Panc1 (cell line): ENCODE measurements around the gene ERMP1. TPM values are rescaled to one million over a fixed set of nuclear protein-coding genes. Genes with fewer than 3 reads are reported as not detected.

Source experiments
- ATAC-seq: fragments of 200-7000 bp; cut with Tn5 transposase; 2 replicates; pipeline ENCODE4 v1.9.1; 2020; ENCODE audit warnings: mild to moderate bottlenecking, moderate library complexity
- BruUV-seq: library from RNA; stranded (reverse); fragments of 400-500 nt; replicated peaks from 2 replicates; lab custom pipeline; 2021; lab: Mats Ljungman, UMichigan
- CTCF ChIA-PET: fragments of 300-600 bp; sonication (Branson Sonifier 250); formaldehyde crosslinking; loops from one replicate; lab custom pipeline; 2022; ENCODE audit warnings: antibody characterized with exemption; lab: Charles Lee
- POLR2A ChIA-PET: fragments of 300-600 bp; sonication (Branson Sonifier 250); formaldehyde crosslinking; loops from one replicate; lab custom pipeline; 2022; ENCODE audit warnings: antibody characterized with exemption; lab: Charles Lee
- DNase-seq: peaks from one replicate; pipeline ENCODE4 v3.0.0-alpha.2; 2010; ENCODE audit warnings: low read depth, low spot score
- H3K27ac ChIP-seq: 2 replicates; pipeline ENCODE4 v1.5.1; 2011; ENCODE audit warnings: mild to moderate bottlenecking, low read length, inconsistent platforms
- H3K27me3 ChIP-seq: fragments of 200-500 bp; sonication (Bioruptor generic); 2 replicates; pipeline ENCODE4 v1.6.0; 2014; ENCODE audit warnings: low read length, inconsistent platforms; ENCODE audit not compliant: control insufficient read depth, insufficient read depth
- H3K36me3 ChIP-seq: fragments of 200-500 bp; sonication (Bioruptor generic); 2 replicates; pipeline ENCODE4 v1.5.1; 2014; ENCODE audit warnings: inconsistent platforms, mild to moderate bottlenecking, low read length, moderate library complexity; ENCODE audit not compliant: control insufficient read depth, insufficient read depth
- H3K4me1 ChIP-seq: 2 replicates; pipeline ENCODE4 v1.5.1; 2011; ENCODE audit warnings: inconsistent platforms, mild to moderate bottlenecking, low read length, moderate library complexity; ENCODE audit not compliant: control insufficient read depth, insufficient read depth
- H3K4me3 ChIP-seq, 2 experiments: 2 replicates each; pipeline ENCODE4 v1.5.1; 2011 to 2012; ENCODE audit warnings: low read depth in 2 of 2, low read length in 2 of 2, mild to moderate bottlenecking in 2 of 2, inconsistent platforms in 1 of 2, moderate library complexity in 1 of 2
- H3K9me3 ChIP-seq: fragments of 200-500 bp; sonication (Bioruptor generic); 2 replicates; pipeline ENCODE4 v1.5.1; 2014; ENCODE audit warnings: low read depth, mild to moderate bottlenecking, inconsistent platforms, low read length, moderate library complexity; ENCODE audit not compliant: control insufficient read depth, insufficient read depth
- POLR2AphosphoS5 ChIP-seq: IDR thresholded peaks from 2 replicates; pipeline ENCODE4 v1.6.1; 2012; ENCODE audit warnings: mild to moderate bottlenecking, low read depth, low read length, moderate library complexity
- SIN3A ChIP-seq: IDR thresholded peaks from 2 replicates; pipeline ENCODE4 v1.6.1; 2012; ENCODE audit warnings: low read depth, mild to moderate bottlenecking, low read length, moderate library complexity, borderline replicate concordance; ENCODE audit not compliant: insufficient read depth
- TCF7L2 ChIP-seq: IDR thresholded peaks from 2 replicates; pipeline ENCODE4 v1.6.1; 2011; ENCODE audit warnings: mild to moderate bottlenecking, low read depth, low read length, inconsistent platforms
- in situ Hi-C: cut with HindIII; loops from 2 replicates; pipeline ENCODE4 v1.10.0; 2016; ENCODE audit warnings: low sequenced_read_pairs, low pct_unique_long_range_greater_than_20kb
- intact Hi-C: fragments of 100-400 bp; cut with micrococcal nuclease; formaldehyde crosslinking; loops from one replicate; pipeline ENCODE4 v1.10.0; 2022; ENCODE audit not compliant: unreplicated experiment
- total RNA-seq: library from RNA; stranded (reverse); gene quantifications from one replicate; pipeline ENCODE4 v1.2.1, GENCODE V29; 2021; ENCODE audit not compliant: unreplicated experiment
- TF ChIP-seq, protein P1 (sequence below), 2 experiments: IDR thresholded peaks; 2 replicates each; pipeline ENCODE4 v1.6.1; 2011 to 2012; ENCODE audit warnings: low read depth in 2 of 2, control low read depth in 1 of 2, low read length in 1 of 2, mild to moderate bottlenecking in 1 of 2, moderate library complexity in 1 of 2; ENCODE audit not compliant: insufficient read depth in 1 of 2
- TF ChIP-seq, protein P2 (sequence below): fragments of 450-650 bp; IDR thresholded peaks from 2 replicates; pipeline ENCODE4 v1.5.1; 2017; ENCODE audit warnings: mild to moderate bottlenecking

ERMP1 gene
- total RNA-seq, 1 experiment from 2014 or later: 38.4 TPM

DNA sequence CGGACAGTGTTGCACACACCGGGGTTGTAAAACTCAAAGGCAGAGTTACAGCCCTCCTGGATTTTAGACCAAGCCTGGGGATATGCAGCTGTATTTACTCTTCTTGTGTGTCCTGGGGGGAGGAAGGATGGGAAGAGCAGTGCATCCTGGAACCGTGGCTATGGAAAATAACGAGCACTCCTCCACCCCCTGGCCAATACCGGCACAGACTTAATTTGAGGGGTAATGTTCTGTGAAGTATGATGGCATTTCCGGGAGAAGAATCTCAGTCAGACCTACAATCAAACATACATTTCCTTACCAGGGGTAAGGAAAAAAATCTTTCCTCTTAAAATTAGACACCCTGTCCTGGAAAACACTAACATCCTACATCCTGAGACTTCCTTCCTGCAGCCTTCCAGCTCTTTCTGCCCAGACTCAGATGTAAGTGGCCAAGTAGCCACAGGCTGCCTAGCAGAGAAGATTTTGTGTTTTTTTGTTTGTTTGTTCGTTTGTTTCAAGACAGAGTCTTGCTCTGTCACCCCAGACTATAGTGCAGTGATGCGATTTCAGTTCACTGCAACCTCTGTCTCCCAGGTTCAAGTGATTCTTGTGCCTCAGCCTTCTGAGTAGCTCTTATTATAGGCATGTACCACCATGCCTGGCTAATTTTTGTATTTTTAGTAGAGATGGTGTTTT is 11.0 kb upstream of the ERMP1 start:
- CTCF ChIA-PET: no interaction called here
- in situ Hi-C loops: no loop called here
- ATAC-seq (peak; percentile 82), DNase-seq (no peak)
- POLR2A ChIA-PET: no interaction called here
- TF ChIP-seq TCF7L2: no peak
- TF ChIP-seq, protein P1, sequence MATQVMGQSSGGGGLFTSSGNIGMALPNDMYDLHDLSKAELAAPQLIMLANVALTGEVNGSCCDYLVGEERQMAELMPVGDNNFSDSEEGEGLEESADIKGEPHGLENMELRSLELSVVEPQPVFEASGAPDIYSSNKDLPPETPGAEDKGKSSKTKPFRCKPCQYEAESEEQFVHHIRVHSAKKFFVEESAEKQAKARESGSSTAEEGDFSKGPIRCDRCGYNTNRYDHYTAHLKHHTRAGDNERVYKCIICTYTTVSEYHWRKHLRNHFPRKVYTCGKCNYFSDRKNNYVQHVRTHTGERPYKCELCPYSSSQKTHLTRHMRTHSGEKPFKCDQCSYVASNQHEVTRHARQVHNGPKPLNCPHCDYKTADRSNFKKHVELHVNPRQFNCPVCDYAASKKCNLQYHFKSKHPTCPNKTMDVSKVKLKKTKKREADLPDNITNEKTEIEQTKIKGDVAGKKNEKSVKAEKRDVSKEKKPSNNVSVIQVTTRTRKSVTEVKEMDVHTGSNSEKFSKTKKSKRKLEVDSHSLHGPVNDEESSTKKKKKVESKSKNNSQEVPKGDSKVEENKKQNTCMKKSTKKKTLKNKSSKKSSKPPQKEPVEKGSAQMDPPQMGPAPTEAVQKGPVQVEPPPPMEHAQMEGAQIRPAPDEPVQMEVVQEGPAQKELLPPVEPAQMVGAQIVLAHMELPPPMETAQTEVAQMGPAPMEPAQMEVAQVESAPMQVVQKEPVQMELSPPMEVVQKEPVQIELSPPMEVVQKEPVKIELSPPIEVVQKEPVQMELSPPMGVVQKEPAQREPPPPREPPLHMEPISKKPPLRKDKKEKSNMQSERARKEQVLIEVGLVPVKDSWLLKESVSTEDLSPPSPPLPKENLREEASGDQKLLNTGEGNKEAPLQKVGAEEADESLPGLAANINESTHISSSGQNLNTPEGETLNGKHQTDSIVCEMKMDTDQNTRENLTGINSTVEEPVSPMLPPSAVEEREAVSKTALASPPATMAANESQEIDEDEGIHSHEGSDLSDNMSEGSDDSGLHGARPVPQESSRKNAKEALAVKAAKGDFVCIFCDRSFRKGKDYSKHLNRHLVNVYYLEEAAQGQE (IDR thresholded peaks at IDR 0.05; ENCODE audit: insufficient read depth in 1 of 2, low read depth in 2 of 2, low read length in 1 of 2): no peak
- TF ChIP-seq, protein P2, sequence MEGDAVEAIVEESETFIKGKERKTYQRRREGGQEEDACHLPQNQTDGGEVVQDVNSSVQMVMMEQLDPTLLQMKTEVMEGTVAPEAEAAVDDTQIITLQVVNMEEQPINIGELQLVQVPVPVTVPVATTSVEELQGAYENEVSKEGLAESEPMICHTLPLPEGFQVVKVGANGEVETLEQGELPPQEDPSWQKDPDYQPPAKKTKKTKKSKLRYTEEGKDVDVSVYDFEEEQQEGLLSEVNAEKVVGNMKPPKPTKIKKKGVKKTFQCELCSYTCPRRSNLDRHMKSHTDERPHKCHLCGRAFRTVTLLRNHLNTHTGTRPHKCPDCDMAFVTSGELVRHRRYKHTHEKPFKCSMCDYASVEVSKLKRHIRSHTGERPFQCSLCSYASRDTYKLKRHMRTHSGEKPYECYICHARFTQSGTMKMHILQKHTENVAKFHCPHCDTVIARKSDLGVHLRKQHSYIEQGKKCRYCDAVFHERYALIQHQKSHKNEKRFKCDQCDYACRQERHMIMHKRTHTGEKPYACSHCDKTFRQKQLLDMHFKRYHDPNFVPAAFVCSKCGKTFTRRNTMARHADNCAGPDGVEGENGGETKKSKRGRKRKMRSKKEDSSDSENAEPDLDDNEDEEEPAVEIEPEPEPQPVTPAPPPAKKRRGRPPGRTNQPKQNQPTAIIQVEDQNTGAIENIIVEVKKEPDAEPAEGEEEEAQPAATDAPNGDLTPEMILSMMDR: no peak
- TF ChIP-seq SIN3A: no peak
- TF ChIP-seq POLR2AphosphoS5: no peak
- no peaks in the 10 kb centered on the region for H3K27me3 ChIP-seq
- H3K27ac ChIP-seq: peak overlapping the region; percentile 59
- intact Hi-C loops: no loop called here
- peak overlapping the region in 1 of 2 experiments; percentile 24; a peak in 2 of 4 replicates for H3K4me3 ChIP-seq
- H3K36me3 ChIP-seq: no peaks in the 10 kb centered on the region
- H3K9me3 ChIP-seq: no peaks in the 10 kb centered on the region
- BruUV-seq: no TSS peak
- no peaks in the 10 kb centered on the region; the same call in 1 of the 2 replicates for H3K4me1 ChIP-seq

DNA sequence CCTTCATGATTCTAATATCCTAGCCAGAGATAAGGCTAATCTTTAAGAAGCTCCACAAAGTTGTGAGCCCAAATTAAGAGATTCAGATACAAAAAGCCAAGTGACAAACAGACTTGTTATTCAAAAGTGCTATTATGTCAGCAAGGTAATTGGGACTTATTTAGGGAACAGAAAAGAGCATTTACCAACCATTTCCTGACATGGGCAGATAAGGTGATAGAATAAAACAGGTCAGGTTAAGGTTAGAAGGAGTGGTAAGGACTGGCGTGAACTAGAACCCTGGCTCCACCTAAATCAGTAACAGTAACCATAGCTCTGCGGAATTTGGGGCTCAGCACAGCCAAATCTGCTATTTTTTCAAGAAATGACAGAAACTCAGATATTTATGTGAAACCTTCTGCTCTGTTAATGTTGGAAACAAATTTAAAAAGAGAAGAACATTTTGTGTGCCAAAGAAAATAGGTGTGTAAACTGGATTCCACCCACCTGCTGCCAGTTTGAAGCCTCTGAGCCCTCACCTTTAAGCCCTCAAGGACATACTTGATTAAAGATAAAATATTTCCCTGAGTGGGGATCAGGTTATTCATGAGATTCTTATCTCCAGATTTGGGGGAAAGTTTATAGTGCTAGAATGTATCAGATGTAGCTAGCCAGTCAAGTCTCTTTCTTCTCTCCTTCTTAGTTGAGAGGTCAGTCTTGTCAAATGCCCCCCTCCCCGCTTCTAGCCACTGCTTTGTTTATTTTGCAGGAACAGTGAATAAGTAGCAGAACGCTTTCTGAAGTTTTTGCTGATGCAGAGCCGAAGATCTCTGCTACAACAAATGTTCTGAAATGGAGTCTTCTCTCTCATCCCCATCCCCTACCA is 10.2 kb upstream of the ERMP1 start:
- in situ Hi-C loops: no loop called here
- Histone ChIP-seq H3K36me3 (no peaks in the 10 kb centered on the region), H3K27me3 (no peaks in the 10 kb centered on the region), H3K9me3 (no peaks in the 10 kb centered on the region), H3K4me3 (peak overlapping the region in 1 of 2 experiments; percentile 24; a peak in 2 of 4 replicates), H3K4me1 (no peaks in the 10 kb centered on the region; the same call in 1 of the 2 replicates), H3K27ac (peak overlapping the region; percentile 59)
- BruUV-seq: no TSS peak
- intact Hi-C loops: no loop called here
- ATAC-seq (peak; percentile 42; the same call in 1 of the 2 replicates), DNase-seq (no peak)
- ChIA-PET POLR2A (no interaction called here), CTCF (interaction anchor here (0.6 kb wide), 1 partner anchor 242 kb away, joined by 4 read pairs; no protein-coding TSS in a partner anchor)
- TF ChIP-seq, protein P2: no peak
- TF ChIP-seq, protein P1 (IDR thresholded peaks at IDR 0.05; ENCODE audit: insufficient read depth in 1 of 2, low read depth in 2 of 2, low read length in 1 of 2): no peak
- no peak for TF ChIP-seq TCF7L2
- no peak for TF ChIP-seq POLR2AphosphoS5
- no peak for TF ChIP-seq SIN3A
